Natural killer cell (primary cell): ENCODE data around the gene ACSS1. TPM values are rescaled to one million over a fixed set of nuclear protein-coding genes. Genes with fewer than 3 reads are reported as not detected.
A peak's percentile ranks its signal among the peaks of the same experiment; 100 is the strongest.

ENCODE experiments used
- ATAC-seq, 3 donors: fragments of 150-1000 bp in 2 of 3; fragments of 200-7000 bp in 1 of 3; cut with Tn5 transposase; 1 replicate in 1 of 3; 2 replicates in 2 of 3; pipeline ENCODE4 v1.10.0; 2021; ENCODE audit warnings: mild to moderate bottlenecking in 2 of 3, moderate library complexity in 2 of 3
- DNase-seq, 2 donors: peaks; one replicate each; pipeline versions ENCODE4 v3.0.0 to v3.0.0-alpha.2; 2013 to 2021; ENCODE audit warnings: mixed read lengths in 1 of 2
- H3K27ac ChIP-seq: one replicate; pipeline ENCODE4 v1.5.1; 2013; ENCODE audit warnings: mild to moderate bottlenecking, low read length
- H3K27me3 ChIP-seq: one replicate; pipeline ENCODE4 v1.6.1; 2013; ENCODE audit warnings: low read length; ENCODE audit not compliant: control insufficient read depth, insufficient read depth
- H3K36me3 ChIP-seq: one replicate; pipeline ENCODE4 v1.6.1; 2013; ENCODE audit warnings: low read length; ENCODE audit not compliant: control insufficient read depth, insufficient read depth
- H3K4me1 ChIP-seq: one replicate; pipeline ENCODE4 v1.6.1; 2013; ENCODE audit warnings: low read length; ENCODE audit not compliant: control insufficient read depth, insufficient read depth
- H3K4me3 ChIP-seq: one replicate; pipeline ENCODE4 v1.5.1; 2013; ENCODE audit warnings: low read length
- H3K9me3 ChIP-seq: one replicate; pipeline ENCODE4 v1.6.1; 2013; ENCODE audit warnings: low read length; ENCODE audit not compliant: control insufficient read depth, insufficient read depth
- H3K27ac Mint-ChIP-seq, 2 donors: one replicate each; pipeline ENCODE4 v1.8.0; 2022; ENCODE audit warnings: mild to moderate bottlenecking in 2 of 2, mixed read lengths in 2 of 2, moderate library complexity in 1 of 2
- H3K27me3 Mint-ChIP-seq, 2 donors: one replicate each; pipeline ENCODE4 v1.8.0; 2022; ENCODE audit warnings: low read depth in 2 of 2, mixed read lengths in 2 of 2
- H3K36me3 Mint-ChIP-seq: one replicate; pipeline ENCODE4 v1.8.0; 2022; ENCODE audit warnings: mixed read lengths
- H3K4me1 Mint-ChIP-seq, 2 donors: one replicate each; pipeline ENCODE4 v1.8.0; 2022; ENCODE audit warnings: mixed read lengths in 2 of 2
- H3K4me3 Mint-ChIP-seq: one replicate; pipeline ENCODE4 v1.8.0; 2022; ENCODE audit warnings: mild to moderate bottlenecking, moderate library complexity, mixed read lengths
- H3K9me3 Mint-ChIP-seq, 2 donors: one replicate each; pipeline ENCODE4 v1.8.0; 2022; ENCODE audit warnings: mixed read lengths in 2 of 2
- WGBS: methylation state at CpG from one replicate; pipeline ENCODE4 v1.1.7; 2013; ENCODE audit warnings: missing lambda C conversion rate; ENCODE audit not compliant: insufficient coverage; 5-methylcytosine and 5-hydroxymethylcytosine counted together
- intact Hi-C: fragments of 100-400 bp; cut with micrococcal nuclease; formaldehyde crosslinking; loops from one replicate; pipeline ENCODE4 v1.14.2; 2022
- total RNA-seq, 4 donors: library from RNA; stranded (reverse); fragments of 120-200 nt in 1 of 4; gene quantifications; one replicate each; pipeline versions ENCODE4 v1.2.3 to v1.2.4, GENCODE V29; 2013 to 2022
- TF ChIP-seq, protein P1 (sequence below): fragments of 200-600 bp; IDR thresholded peaks from one replicate; pipeline ENCODE4 v1.8.0; 2022; ENCODE audit warnings: antibody characterized with exemption

The ACSS1 gene
- total RNA-seq, 3 donors from 2014 or later (not counting 1 experiment from before 2014, with no cell fraction given): 46.3 to 67.4 (median 57.4) TPM

DNA sequence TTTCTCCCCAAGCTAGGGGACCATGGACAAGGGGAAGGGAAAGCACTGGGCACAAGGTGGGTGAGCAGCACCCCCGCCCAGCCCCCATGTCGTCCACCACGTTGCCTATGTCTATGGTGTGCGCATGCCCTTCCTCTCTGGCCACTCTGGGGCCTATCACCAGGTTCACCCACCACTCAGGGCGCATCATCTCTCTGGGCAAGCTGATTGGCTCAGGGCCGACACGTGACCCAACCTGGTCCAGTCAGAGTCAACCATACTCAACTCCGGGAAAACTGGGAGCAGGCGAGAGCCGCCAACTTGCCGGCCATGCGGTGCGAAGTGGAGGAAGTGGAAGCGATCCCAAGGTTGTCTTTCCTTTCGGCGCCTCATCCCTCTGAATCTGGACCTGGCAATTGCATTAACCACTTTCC lies 25.9 kb downstream of the ACSS1 start:
- Histone ChIP-seq H3K4me3 (no peak overlapping the region), H3K36me3 (peaks cover 24% of the 10 kb centered on the region), H3K9me3 (no peaks in the 10 kb centered on the region), H3K27me3 (no peaks in the 10 kb centered on the region), H3K4me1 (peaks cover 15% of the 10 kb centered on the region), H3K27ac (no peak overlapping the region)
- DNase-seq (no peak), ATAC-seq (peak in 1 of 3 donors; percentile 14)
- H3K27ac Mint-ChIP-seq: no peak overlapping the region
- peaks cover 38 to 57% of the 10 kb centered on the region in 2 donors for H3K4me1 Mint-ChIP-seq
- H3K36me3 Mint-ChIP-seq: no peaks in the 10 kb centered on the region
- TF ChIP-seq, protein P1, sequence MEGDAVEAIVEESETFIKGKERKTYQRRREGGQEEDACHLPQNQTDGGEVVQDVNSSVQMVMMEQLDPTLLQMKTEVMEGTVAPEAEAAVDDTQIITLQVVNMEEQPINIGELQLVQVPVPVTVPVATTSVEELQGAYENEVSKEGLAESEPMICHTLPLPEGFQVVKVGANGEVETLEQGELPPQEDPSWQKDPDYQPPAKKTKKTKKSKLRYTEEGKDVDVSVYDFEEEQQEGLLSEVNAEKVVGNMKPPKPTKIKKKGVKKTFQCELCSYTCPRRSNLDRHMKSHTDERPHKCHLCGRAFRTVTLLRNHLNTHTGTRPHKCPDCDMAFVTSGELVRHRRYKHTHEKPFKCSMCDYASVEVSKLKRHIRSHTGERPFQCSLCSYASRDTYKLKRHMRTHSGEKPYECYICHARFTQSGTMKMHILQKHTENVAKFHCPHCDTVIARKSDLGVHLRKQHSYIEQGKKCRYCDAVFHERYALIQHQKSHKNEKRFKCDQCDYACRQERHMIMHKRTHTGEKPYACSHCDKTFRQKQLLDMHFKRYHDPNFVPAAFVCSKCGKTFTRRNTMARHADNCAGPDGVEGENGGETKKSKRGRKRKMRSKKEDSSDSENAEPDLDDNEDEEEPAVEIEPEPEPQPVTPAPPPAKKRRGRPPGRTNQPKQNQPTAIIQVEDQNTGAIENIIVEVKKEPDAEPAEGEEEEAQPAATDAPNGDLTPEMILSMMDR: no peak
- intact Hi-C loops: no loop called here
- H3K27me3 Mint-ChIP-seq: no peaks in the 10 kb centered on the region
- WGBS: 98% methylated on average over 16 of the region's 16 CpGs
- H3K9me3 Mint-ChIP-seq: no peaks in the 10 kb centered on the region
- no peak overlapping the region for H3K4me3 Mint-ChIP-seq

DNA sequence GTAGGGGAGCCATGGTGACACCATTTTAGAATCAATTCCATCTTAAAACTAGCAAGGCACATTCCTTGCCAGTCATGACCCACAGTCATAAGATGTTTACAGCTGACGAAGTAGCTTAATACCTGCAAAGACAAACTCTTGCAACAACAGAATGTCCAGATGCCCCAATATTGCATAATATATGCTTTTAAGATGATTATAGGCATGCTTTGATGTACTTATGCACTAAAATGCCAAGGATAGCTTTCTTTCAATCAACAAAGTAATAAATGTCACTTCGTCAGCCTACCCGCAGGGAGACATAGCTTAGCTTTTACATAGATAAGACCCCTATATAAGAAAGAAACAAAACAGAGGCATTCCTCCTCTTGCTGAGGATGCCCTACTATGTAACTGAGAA lies 26.7 kb downstream of the ACSS1 start:
- Histone ChIP-seq H3K4me1 (peaks cover 9% of the 10 kb centered on the region), H3K27ac (no peak overlapping the region), H3K36me3 (peaks cover 26% of the 10 kb centered on the region), H3K9me3 (no peaks in the 10 kb centered on the region), H3K27me3 (no peaks in the 10 kb centered on the region), H3K4me3 (no peak overlapping the region)
- no peak overlapping the region for H3K4me3 Mint-ChIP-seq
- ATAC-seq (no peak), DNase-seq (no peak)
- H3K27me3 Mint-ChIP-seq: no peaks in the 10 kb centered on the region
- TF ChIP-seq, protein P1: no peak
- peaks cover 38 to 55% of the 10 kb centered on the region in 2 donors for H3K4me1 Mint-ChIP-seq
- no peaks in the 10 kb centered on the region for H3K9me3 Mint-ChIP-seq
- WGBS: 100% methylated on average over 3 of the region's 3 CpGs
- H3K27ac Mint-ChIP-seq: peak overlapping the region in 1 of 2 donors; percentile 43
- intact Hi-C loops: no loop called here
- H3K36me3 Mint-ChIP-seq: no peaks in the 10 kb centered on the region

DNA sequence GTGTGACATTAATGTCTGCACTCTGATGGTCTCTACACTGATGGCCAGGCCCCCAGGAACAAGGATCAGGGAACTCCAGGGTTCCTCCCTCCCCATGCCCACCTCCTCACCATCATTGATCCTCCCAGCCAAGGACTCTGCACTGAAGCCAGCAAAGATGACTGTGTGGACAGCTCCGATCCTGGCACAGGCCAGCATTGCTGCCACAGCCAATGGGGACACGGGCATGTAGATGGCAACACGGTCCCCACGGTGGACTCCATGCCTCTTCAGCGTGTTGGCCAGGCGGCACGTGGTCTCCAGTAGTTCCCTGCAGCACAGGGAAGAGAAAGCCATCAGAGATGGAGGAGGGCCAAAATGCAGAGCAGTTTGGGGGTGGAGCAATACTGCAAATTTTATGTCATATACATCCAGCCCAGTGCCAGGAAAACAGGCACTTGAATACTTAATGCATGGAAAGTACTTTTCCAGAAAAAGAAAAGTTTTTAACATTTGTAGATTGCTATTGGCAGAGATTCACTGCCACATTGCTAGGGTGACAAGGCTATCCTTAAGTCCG lies 27.2 kb downstream of the ACSS1 start:
- peaks cover 3% of the 10 kb centered on the region for H3K4me1 ChIP-seq
- Mint-ChIP-seq H3K4me1 (peaks cover 36 to 52% of the 10 kb centered on the region in 2 donors), H3K27me3 (no peaks in the 10 kb centered on the region), H3K36me3 (no peaks in the 10 kb centered on the region), H3K9me3 (no peaks in the 10 kb centered on the region), H3K27ac (peak overlapping the region in 1 of 2 donors; percentile 43), H3K4me3 (no peak overlapping the region)
- peaks cover 26% of the 10 kb centered on the region for H3K36me3 ChIP-seq
- intact Hi-C loops: no loop called here
- H3K9me3 ChIP-seq: no peaks in the 10 kb centered on the region
- WGBS: 96% methylated on average over 8 of the region's 8 CpGs
- no peak overlapping the region for H3K4me3 ChIP-seq
- no peaks in the 10 kb centered on the region for H3K27me3 ChIP-seq
- ATAC-seq (no peak), DNase-seq (no peak)
- TF ChIP-seq, protein P1: no peak
- H3K27ac ChIP-seq: no peak overlapping the region
